ENCODE results near the gene PNPLA7. TPM values are rescaled to one million over a fixed set of nuclear protein-coding genes. Genes with fewer than 3 reads are reported as not detected.

Gene PNPLA7
- total RNA-seq, 1 experiment from 2014 or later = 0.90 TPM

- H3K27me3 ChIP-seq (replicated peaks; ENCODE audit: insufficient read depth, low read depth, low read length, poor library complexity) = no peaks in the 10 kb centered on the region
- ChIA-PET CTCF (no interaction called here), POLR2A (ENCODE audit: low non-redundant PET) (no interaction called here)
- TF ChIP-seq EZH2 (IDR thresholded peaks at IDR 0.05; ENCODE audit: borderline replicate concordance, low read depth, low read length, poor library complexity, severe bottlenecking) = no peak
- no peak for TF ChIP-seq CTCF (conservative IDR thresholded peaks at IDR 0.05; ENCODE audit: low read depth, low read length)
- H3K9me3 ChIP-seq (ENCODE audit: low read depth, low read length, poor library complexity, severe bottlenecking) = no peaks in the 10 kb centered on the region
- no TSS peak for BruUV-seq (replicated peaks)
- H3K27ac ChIP-seq (ENCODE audit: low read depth, low read length, poor library complexity, severe bottlenecking) = no peak overlapping the region
- H3K4me1 ChIP-seq (ENCODE audit: insufficient read depth, low read length, poor library complexity, severe bottlenecking) = no peaks in the 10 kb centered on the region
- DNase-seq (ENCODE audit: low spot score) = no peak
- no peaks in the 10 kb centered on the region for H3K36me3 ChIP-seq (ENCODE audit: insufficient read depth, low read length, poor library complexity, severe bottlenecking)
- intact Hi-C loops (cut with micrococcal nuclease; ENCODE audit: unreplicated experiment) = no loop called here
- no peak overlapping the region for H3K4me3 ChIP-seq (ENCODE audit: low read depth, low read length, poor library complexity, severe bottlenecking)
These were observed 43.5 kb downstream of the PNPLA7 start for GRCh38 chr9:137506702-137507171.

GRCh38 chr9:137506274-137506673 lies 43.9 kb downstream of the PNPLA7 start:
- intact Hi-C loops (cut with micrococcal nuclease; ENCODE audit: unreplicated experiment) = no loop called here
- BruUV-seq (replicated peaks) = no TSS peak
- no peaks in the 10 kb centered on the region for H3K4me1 ChIP-seq (ENCODE audit: insufficient read depth, low read length, poor library complexity, severe bottlenecking)
- CTCF ChIA-PET = no interaction called here
- no peak overlapping the region for H3K4me3 ChIP-seq (ENCODE audit: low read depth, low read length, poor library complexity, severe bottlenecking)
- H3K27ac ChIP-seq (ENCODE audit: low read depth, low read length, poor library complexity, severe bottlenecking) = no peak overlapping the region
- POLR2A ChIA-PET (ENCODE audit: low non-redundant PET) = no interaction called here
- H3K36me3 ChIP-seq (ENCODE audit: insufficient read depth, low read length, poor library complexity, severe bottlenecking) = no peaks in the 10 kb centered on the region
- no peaks in the 10 kb centered on the region for H3K27me3 ChIP-seq (replicated peaks; ENCODE audit: insufficient read depth, low read depth, low read length, poor library complexity)
- H3K9me3 ChIP-seq (ENCODE audit: low read depth, low read length, poor library complexity, severe bottlenecking) = no peaks in the 10 kb centered on the region
- TF ChIP-seq CTCF (conservative IDR thresholded peaks at IDR 0.05; ENCODE audit: low read depth, low read length) = no peak
- DNase-seq (ENCODE audit: low spot score) = no peak

- intact Hi-C loops (cut with micrococcal nuclease; ENCODE audit: unreplicated experiment) = no loop called here
- Histone ChIP-seq H3K36me3 (ENCODE audit: insufficient read depth, low read length, poor library complexity, severe bottlenecking) (no peaks in the 10 kb centered on the region), H3K27me3 (replicated peaks; ENCODE audit: insufficient read depth, low read depth, low read length, poor library complexity) (no peaks in the 10 kb centered on the region), H3K4me1 (ENCODE audit: insufficient read depth, low read length, poor library complexity, severe bottlenecking) (no peaks in the 10 kb centered on the region), H3K4me3 (ENCODE audit: low read depth, low read length, poor library complexity, severe bottlenecking) (no peak overlapping the region), H3K27ac (ENCODE audit: low read depth, low read length, poor library complexity, severe bottlenecking) (no peak overlapping the region), H3K9me3 (ENCODE audit: low read depth, low read length, poor library complexity, severe bottlenecking) (no peaks in the 10 kb centered on the region)
- BruUV-seq (replicated peaks) = no TSS peak
- TF ChIP-seq CTCF (conservative IDR thresholded peaks at IDR 0.05; ENCODE audit: low read depth, low read length) (no peak), EZH2 (IDR thresholded peaks at IDR 0.05; ENCODE audit: borderline replicate concordance, low read depth, low read length, poor library complexity, severe bottlenecking) (no peak)
- ChIA-PET POLR2A (ENCODE audit: low non-redundant PET) (interaction anchor here (0.6 kb wide), 1 partner anchor 128 kb away, joined by 5 read pairs; no protein-coding TSS in a partner anchor), CTCF (interaction anchor here (1.2 kb wide), 1 partner anchor 83 kb away, joined by 7 read pairs; the partner anchor contains the start of gene EXD3)
- DNase-seq (ENCODE audit: low spot score) = no peak
These were observed 44.6 kb downstream of the PNPLA7 start for GRCh38 chr9:137505421-137506140.
